HCT116 (cell line): ENCODE results near the gene CCL16. TPM values are rescaled to one million over a fixed set of nuclear protein-coding genes. Genes with fewer than 3 reads are reported as not detected.

ENCODE experiments used
- ATAC-seq: fragments of 200-7000 bp; cut with Tn5 transposase; 2 replicates; pipeline ENCODE4 v1.9.1; 2020; ENCODE audit warnings: mild to moderate bottlenecking, moderate library complexity
- BruUV-seq: library from RNA; stranded (reverse); fragments of 400-500 nt; replicated peaks from 2 replicates; lab custom pipeline; 2021; lab: Mats Ljungman, UMichigan
- CTCF ChIA-PET: fragments of 300-600 bp; sonication (Branson Sonifier 250); formaldehyde crosslinking; loops from one replicate; lab custom pipeline; 2021; ENCODE audit warnings: antibody characterized with exemption; lab: Charles Lee
- POLR2A ChIA-PET: fragments of 300-600, 350-600 bp; sonication (Branson Sonifier 250); formaldehyde crosslinking; loops from one replicate; lab custom pipeline; 2021; ENCODE audit warnings: antibody characterized with exemption; lab: Charles Lee
- RAD21 ChIA-PET, 2 experiments: fragments of 300-600 bp; sonication (Branson Sonifier 250); formaldehyde crosslinking; loops; one replicate each; lab custom pipeline; 2023; ENCODE audit warnings: low total read pairs in 2 of 2; ENCODE audit not compliant: uncharacterized antibody in 2 of 2, unreplicated experiment in 2 of 2, low non-redundant PET in 1 of 2; lab: Charles Lee
- DNase-seq: peaks from one replicate; pipeline ENCODE4 v3.0.0-alpha.2; 2010; ENCODE audit warnings: low read depth, low spot score
- H2AFZ ChIP-seq: fragments of 200-600 bp; shearing (Covaris generic), sonication (generic); 2 replicates; pipeline ENCODE4 v1.6.1; 2017; ENCODE audit warnings: low read depth, mixed run types, mixed read lengths, antibody characterized with exemption, low read length; ENCODE audit not compliant: poor library complexity, severe bottlenecking
- H3K27ac ChIP-seq: 2 replicates; pipeline ENCODE4 v1.5.1; 2012; ENCODE audit warnings: low read depth, low read length
- H3K27me3 ChIP-seq: fragments of 200-600 bp; sonication (generic); 2 replicates; pipeline ENCODE4 v1.6.1; 2016; ENCODE audit warnings: mixed run types, low read length, mixed read lengths; ENCODE audit not compliant: insufficient read depth
- H3K36me3 ChIP-seq, 2 experiments: fragments of 200-500 bp in 1 of 2; fragments of 200-600 bp in 1 of 2; sonication (Bioruptor generic) in 1 of 2; sonication (generic) in 1 of 2; 2 replicates each; pipeline versions ENCODE4 v1.5.1 to v1.6.1; 2014 to 2016; ENCODE audit warnings: low read length in 2 of 2, inconsistent platforms in 1 of 2, mixed read lengths in 1 of 2, mixed run types in 1 of 2; ENCODE audit not compliant: insufficient read depth in 2 of 2, control insufficient read depth in 1 of 2
- H3K4me1 ChIP-seq, 2 experiments: fragments of 200-600 bp in 1 of 2; sonication (generic) in 1 of 2; 2 replicates each; pipeline versions ENCODE4 v1.5.1 to v1.6.1; 2012 to 2017; ENCODE audit warnings: low read length in 2 of 2, inconsistent platforms in 1 of 2, mild to moderate bottlenecking in 1 of 2, mixed read lengths in 1 of 2, mixed run types in 1 of 2, moderate library complexity in 1 of 2; ENCODE audit not compliant: insufficient read depth in 2 of 2, control insufficient read depth in 1 of 2
- H3K4me2 ChIP-seq: fragments of 200-600 bp; sonication (generic); 2 replicates; pipeline ENCODE4 v1.6.1; 2017; ENCODE audit warnings: mixed run types, low read length, mixed read lengths
- H3K4me3 ChIP-seq, 2 experiments: fragments of 200-600 bp in 1 of 2; sonication (generic) in 1 of 2; replicated peaks in 1 of 2; 2 replicates each; pipeline ENCODE4 v1.5.1; 2011 to 2016; ENCODE audit warnings: low read length in 2 of 2, control low read depth in 1 of 2, low read depth in 1 of 2, mild to moderate bottlenecking in 1 of 2, mixed read lengths in 1 of 2, mixed run types in 1 of 2
- H3K79me2 ChIP-seq: fragments of 200-600 bp; sonication (generic); 2 replicates; pipeline ENCODE4 v1.6.1; 2017; ENCODE audit warnings: mild to moderate bottlenecking, mixed run types, low read length, moderate library complexity, mixed read lengths; ENCODE audit not compliant: insufficient read depth
- H3K9ac ChIP-seq: fragments of 200-600 bp; sonication (generic); 2 replicates; pipeline ENCODE4 v1.6.1; 2016; ENCODE audit warnings: low read length, mixed read lengths
- H3K9me2 ChIP-seq: fragments of 200-600 bp; sonication (generic), shearing (Covaris generic); 2 replicates; pipeline ENCODE4 v1.6.1; 2017; ENCODE audit warnings: mixed run types, mild to moderate bottlenecking, moderate library complexity; ENCODE audit not compliant: insufficient read depth
- H3K9me3 ChIP-seq, 2 experiments: fragments of 200-500 bp in 1 of 2; fragments of 200-600 bp in 1 of 2; sonication (Bioruptor generic) in 1 of 2; sonication (generic) in 1 of 2; 2 replicates each; pipeline ENCODE4 v1.6.1; 2014 to 2017; ENCODE audit warnings: low read length in 2 of 2, mixed read lengths in 2 of 2, inconsistent platforms in 1 of 2, low read depth in 1 of 2, mild to moderate bottlenecking in 1 of 2, mixed run types in 1 of 2, moderate library complexity in 1 of 2; ENCODE audit not compliant: control insufficient read depth in 1 of 2, insufficient read depth in 1 of 2
- H4K20me1 ChIP-seq: fragments of 200-600 bp; sonication (generic), shearing (Covaris generic); 2 replicates; pipeline ENCODE4 v1.6.1; 2017; ENCODE audit warnings: mixed run types, mild to moderate bottlenecking, moderate library complexity; ENCODE audit not compliant: insufficient read depth
- CBX3 ChIP-seq: IDR thresholded peaks from 2 replicates; pipeline ENCODE4 v1.6.1; 2012; ENCODE audit warnings: low read depth
- EGR1 ChIP-seq: IDR thresholded peaks from 2 replicates; pipeline ENCODE4 v1.6.1; 2012; ENCODE audit warnings: low read depth
- EZH2phosphoT487 ChIP-seq: fragments of 200-600 bp; IDR thresholded peaks from 2 replicates; pipeline ENCODE4 v1.6.1; 2018; ENCODE audit warnings: antibody characterized with exemption, borderline replicate concordance
- FOSL1 ChIP-seq: IDR thresholded peaks from 2 replicates; pipeline ENCODE4 v1.6.1; 2012; ENCODE audit warnings: low read depth
- POLR2AphosphoS5 ChIP-seq: IDR thresholded peaks from 2 replicates; pipeline ENCODE4 v1.6.1; 2011; ENCODE audit warnings: mild to moderate bottlenecking, low read depth, low read length, moderate library complexity
- SP1 ChIP-seq: IDR thresholded peaks from 2 replicates; pipeline ENCODE4 v1.6.1; 2012; ENCODE audit warnings: low read depth
- TCF7L2 ChIP-seq: IDR thresholded peaks from 2 replicates; pipeline ENCODE4 v1.7.0; 2011; ENCODE audit warnings: borderline replicate concordance, inconsistent platforms; ENCODE audit not compliant: insufficient read depth, insufficient read length; ENCODE audit errors: extremely low read depth
- intact Hi-C: fragments of 100-400 bp; cut with micrococcal nuclease; formaldehyde crosslinking; loops from 2 replicates; pipeline ENCODE4 v1.10.0; 2022
- total RNA-seq: library from RNA; stranded (reverse); gene quantifications from one replicate; pipeline ENCODE4 v1.2.1, GENCODE V29; 2021; ENCODE audit not compliant: unreplicated experiment
- TF ChIP-seq, protein P1 (sequence below): IDR thresholded peaks from 2 replicates; pipeline ENCODE4 v1.6.1; 2011; ENCODE audit warnings: mild to moderate bottlenecking, low read length, moderate library complexity; ENCODE audit not compliant: insufficient replicate concordance; ENCODE audit errors: extremely low read depth

The CCL16 gene
- total RNA-seq, 1 experiment from 2014 or later = not detected

GRCh38 chr17:36030956-36031355, 49.7 kb upstream of the CCL16 start (continued):
- TF ChIP-seq, protein P1, sequence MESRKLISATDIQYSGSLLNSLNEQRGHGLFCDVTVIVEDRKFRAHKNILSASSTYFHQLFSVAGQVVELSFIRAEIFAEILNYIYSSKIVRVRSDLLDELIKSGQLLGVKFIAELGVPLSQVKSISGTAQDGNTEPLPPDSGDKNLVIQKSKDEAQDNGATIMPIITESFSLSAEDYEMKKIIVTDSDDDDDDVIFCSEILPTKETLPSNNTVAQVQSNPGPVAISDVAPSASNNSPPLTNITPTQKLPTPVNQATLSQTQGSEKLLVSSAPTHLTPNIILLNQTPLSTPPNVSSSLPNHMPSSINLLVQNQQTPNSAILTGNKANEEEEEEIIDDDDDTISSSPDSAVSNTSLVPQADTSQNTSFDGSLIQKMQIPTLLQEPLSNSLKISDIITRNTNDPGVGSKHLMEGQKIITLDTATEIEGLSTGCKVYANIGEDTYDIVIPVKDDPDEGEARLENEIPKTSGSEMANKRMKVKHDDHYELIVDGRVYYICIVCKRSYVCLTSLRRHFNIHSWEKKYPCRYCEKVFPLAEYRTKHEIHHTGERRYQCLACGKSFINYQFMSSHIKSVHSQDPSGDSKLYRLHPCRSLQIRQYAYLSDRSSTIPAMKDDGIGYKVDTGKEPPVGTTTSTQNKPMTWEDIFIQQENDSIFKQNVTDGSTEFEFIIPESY = no peak
- TF ChIP-seq EZH2phosphoT487 (no peak), SP1 (no peak)

DNA sequence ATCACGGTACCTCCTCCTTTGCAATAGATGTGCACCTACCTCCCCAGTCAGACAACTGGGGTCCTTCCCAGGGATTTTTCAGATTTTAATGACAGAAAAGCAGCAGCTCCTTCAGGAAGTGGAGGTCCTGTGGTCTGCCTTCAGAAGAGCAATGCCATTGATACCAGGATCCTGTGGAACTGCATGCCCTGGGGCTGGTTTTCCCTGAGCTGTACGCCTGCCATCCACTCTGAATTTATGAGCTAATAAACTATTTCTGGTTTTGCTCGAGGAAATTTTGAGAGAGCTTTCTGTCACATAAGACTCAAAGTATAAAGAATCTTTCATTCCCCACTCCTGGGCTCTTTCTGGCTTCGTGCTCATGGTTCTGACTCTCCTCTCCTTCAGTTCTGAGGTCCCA, 46.5 kb upstream of the CCL16 start:
- H3K9ac ChIP-seq = no peak overlapping the region
- no peak for DNase-seq
- peaks cover 11% of the 10 kb centered on the region for H3K27me3 ChIP-seq
- ChIA-PET POLR2A (no interaction called here), RAD21 (no interaction called here), CTCF (interaction anchor here (1.3 kb wide), 1 partner anchor 121 kb away, joined by 3 read pairs; no protein-coding TSS in a partner anchor)
- H3K79me2 ChIP-seq = no peaks in the 10 kb centered on the region
- intact Hi-C loops = no loop called here
- no peak overlapping the region for H3K27ac ChIP-seq
- no peaks in the 10 kb centered on the region for H3K36me3 ChIP-seq
- no peak overlapping the region for H3K4me3 ChIP-seq
- no peaks in the 10 kb centered on the region for H3K9me2 ChIP-seq
- TF ChIP-seq TCF7L2 = no peak
- no peak for TF ChIP-seq EGR1
- TF ChIP-seq POLR2AphosphoS5 = no peak
- no peak for TF ChIP-seq CBX3
- no peak for TF ChIP-seq FOSL1
- H3K4me1 ChIP-seq = no peaks in the 10 kb centered on the region
- no peak for ATAC-seq
- no peaks in the 10 kb centered on the region for H4K20me1 ChIP-seq
- no peak overlapping the region for H3K4me2 ChIP-seq
- no peak overlapping the region for H2AFZ ChIP-seq
- BruUV-seq = no TSS peak
- no peaks in the 10 kb centered on the region for H3K9me3 ChIP-seq
